ENCODE data around the gene KYNU.

DNA sequence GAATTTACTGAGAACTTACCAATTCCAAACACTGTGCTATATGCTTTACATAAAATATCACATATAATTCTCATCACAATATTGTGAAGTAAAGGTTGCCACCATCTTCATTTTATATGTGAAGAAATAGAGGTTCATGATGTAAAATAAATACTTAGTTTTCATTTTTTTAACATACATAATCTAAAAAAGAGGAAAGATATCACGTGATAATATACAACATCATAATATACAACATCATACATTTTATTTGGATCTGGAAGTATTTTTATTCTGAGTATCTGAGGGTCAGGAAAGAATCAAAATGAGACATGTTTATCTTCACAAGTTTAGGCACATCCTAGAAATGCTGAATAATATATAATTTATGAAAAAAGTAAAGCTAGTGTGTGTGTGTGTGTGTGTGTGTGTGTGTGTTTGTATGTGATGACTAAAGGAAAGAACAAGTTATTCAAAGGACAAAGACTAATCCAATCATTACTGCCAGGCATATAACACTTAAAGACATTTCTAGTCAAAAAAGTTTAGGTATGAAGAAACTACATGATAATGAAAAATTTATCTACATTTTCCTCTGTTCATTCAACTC, 186.2 kb downstream of the KYNU start:
- no peak for TF ChIP-seq EZH2 (IDR thresholded peaks at IDR 0.05; ENCODE audit: low read depth)
- TF ChIP-seq, protein P1, sequence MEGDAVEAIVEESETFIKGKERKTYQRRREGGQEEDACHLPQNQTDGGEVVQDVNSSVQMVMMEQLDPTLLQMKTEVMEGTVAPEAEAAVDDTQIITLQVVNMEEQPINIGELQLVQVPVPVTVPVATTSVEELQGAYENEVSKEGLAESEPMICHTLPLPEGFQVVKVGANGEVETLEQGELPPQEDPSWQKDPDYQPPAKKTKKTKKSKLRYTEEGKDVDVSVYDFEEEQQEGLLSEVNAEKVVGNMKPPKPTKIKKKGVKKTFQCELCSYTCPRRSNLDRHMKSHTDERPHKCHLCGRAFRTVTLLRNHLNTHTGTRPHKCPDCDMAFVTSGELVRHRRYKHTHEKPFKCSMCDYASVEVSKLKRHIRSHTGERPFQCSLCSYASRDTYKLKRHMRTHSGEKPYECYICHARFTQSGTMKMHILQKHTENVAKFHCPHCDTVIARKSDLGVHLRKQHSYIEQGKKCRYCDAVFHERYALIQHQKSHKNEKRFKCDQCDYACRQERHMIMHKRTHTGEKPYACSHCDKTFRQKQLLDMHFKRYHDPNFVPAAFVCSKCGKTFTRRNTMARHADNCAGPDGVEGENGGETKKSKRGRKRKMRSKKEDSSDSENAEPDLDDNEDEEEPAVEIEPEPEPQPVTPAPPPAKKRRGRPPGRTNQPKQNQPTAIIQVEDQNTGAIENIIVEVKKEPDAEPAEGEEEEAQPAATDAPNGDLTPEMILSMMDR (conservative IDR thresholded peaks at IDR 0.05), result no peak

Data from PC-9 (cell line).